HFF-Myc (cell line): ENCODE measurements around the gene PLEKHN1.

Source experiments
- DNase-seq: peaks from one replicate; pipeline ENCODE4 v3.0.0-alpha.2; 2011; ENCODE audit warnings: low read depth; ENCODE audit errors: extremely low read depth
- H3K4me3 ChIP-seq: replicated peaks from 2 replicates; pipeline ENCODE4 v1.5.1; 2011; ENCODE audit warnings: low read depth, mild to moderate bottlenecking, control low read depth, low read length
- TF ChIP-seq, protein P1 (sequence below): IDR thresholded peaks from 2 replicates; pipeline ENCODE4 v1.5.1; 2012; ENCODE audit warnings: mild to moderate bottlenecking, low read depth, low read length, control low read depth; ENCODE audit errors: missing control alignments

The PLEKHN1 gene

DNA sequence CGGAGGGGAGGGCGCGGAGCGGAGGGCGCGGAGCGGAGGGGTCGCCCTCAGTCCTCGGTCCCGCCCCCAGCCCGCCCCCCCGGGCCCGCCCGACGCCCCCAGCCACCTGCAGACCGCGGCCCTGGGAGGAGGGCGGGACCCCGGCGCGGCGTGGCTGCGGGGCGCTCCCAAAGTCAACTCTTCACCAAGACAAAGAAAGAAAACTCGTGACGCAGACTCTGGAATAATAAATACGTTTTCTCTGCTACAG is 32.4 kb downstream of the PLEKHN1 start:
- no peak for DNase-seq
- TF ChIP-seq, protein P1, sequence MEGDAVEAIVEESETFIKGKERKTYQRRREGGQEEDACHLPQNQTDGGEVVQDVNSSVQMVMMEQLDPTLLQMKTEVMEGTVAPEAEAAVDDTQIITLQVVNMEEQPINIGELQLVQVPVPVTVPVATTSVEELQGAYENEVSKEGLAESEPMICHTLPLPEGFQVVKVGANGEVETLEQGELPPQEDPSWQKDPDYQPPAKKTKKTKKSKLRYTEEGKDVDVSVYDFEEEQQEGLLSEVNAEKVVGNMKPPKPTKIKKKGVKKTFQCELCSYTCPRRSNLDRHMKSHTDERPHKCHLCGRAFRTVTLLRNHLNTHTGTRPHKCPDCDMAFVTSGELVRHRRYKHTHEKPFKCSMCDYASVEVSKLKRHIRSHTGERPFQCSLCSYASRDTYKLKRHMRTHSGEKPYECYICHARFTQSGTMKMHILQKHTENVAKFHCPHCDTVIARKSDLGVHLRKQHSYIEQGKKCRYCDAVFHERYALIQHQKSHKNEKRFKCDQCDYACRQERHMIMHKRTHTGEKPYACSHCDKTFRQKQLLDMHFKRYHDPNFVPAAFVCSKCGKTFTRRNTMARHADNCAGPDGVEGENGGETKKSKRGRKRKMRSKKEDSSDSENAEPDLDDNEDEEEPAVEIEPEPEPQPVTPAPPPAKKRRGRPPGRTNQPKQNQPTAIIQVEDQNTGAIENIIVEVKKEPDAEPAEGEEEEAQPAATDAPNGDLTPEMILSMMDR, result no peak
- no peak overlapping the region for H3K4me3 ChIP-seq

DNA sequence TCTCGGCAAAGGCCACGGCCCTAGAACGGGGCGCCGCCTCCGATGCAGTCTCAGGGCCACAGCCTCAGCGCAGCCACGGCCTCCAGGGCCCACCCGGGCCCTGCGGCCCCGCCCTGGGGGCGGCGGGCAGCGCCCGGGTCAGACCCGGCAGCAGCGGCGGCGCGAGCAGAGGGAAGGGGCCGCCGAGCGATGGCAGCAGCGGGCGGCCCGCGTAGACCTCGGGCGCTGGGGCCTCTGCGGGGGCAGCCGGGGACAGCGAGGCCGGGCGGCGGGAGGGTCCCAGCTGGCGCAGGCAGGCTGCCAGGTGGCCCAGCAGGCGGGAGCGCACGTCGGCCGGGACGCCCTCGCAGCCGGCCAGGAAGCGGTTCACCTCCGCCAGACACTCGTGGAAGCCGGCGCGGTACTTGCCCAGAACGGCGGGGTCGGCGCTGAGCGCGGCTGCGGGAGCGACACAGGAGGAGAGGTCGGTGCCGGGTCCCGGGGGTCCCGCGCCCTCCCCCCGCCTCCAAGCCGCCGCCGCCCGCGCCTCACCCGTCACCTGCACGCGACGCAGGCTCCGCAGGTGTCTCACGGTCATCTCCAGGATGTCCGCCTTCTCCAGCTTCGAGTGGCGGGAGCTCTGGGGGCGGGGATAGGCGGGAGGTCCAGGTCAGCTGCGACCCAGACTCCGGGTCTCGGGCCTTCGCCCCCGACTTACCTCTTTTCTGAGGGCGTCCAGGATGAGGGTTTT is 32.9 kb downstream of the PLEKHN1 start:
- TF ChIP-seq, protein P1, result no peak
- H3K4me3 ChIP-seq, result peak overlapping the region; percentile 24
- DNase-seq, result no peak

DNA sequence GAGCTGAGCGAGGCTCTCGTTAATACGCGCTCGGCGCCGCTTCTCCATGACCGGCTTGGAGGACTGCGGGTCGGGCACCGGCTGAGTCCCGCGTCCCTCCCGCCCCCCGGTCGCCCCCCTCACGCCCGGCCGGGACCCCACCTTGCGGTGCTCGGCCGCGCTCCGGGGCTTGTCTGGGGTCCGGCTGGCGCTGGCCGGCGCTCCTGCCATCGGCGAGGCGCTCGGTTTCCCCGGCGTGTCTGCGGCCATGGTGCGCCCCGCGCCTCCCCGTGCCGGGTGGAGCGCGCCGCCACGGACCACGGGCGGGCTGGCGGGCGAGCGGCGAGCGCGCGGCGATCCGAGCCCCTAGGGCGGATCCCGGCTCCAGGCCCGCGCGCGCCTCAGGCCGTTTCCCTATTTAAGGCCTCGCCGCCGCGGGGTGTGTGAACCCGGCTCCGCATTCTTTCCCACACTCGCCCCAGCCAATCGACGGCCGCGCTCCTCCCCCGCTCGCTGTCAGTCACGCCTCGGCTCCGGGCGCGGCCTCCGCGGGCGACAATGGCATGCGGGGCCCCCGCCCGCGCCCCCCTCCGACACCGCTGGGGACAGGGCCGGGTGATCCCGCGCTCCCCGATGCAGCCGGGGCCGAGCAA is 33.6 kb downstream of the PLEKHN1 start, which contains the start of gene HES4:
Gene HES4 (minus strand): TSS at position 373 of the 632 bp plus-strand sequence. CDS start 124 bp downstream, at position 249.
- DNase-seq, result no peak
- TF ChIP-seq, protein P1, result no peak
- peak within 1 kb of the TSS; percentile 54 for H3K4me3 ChIP-seq

DNA sequence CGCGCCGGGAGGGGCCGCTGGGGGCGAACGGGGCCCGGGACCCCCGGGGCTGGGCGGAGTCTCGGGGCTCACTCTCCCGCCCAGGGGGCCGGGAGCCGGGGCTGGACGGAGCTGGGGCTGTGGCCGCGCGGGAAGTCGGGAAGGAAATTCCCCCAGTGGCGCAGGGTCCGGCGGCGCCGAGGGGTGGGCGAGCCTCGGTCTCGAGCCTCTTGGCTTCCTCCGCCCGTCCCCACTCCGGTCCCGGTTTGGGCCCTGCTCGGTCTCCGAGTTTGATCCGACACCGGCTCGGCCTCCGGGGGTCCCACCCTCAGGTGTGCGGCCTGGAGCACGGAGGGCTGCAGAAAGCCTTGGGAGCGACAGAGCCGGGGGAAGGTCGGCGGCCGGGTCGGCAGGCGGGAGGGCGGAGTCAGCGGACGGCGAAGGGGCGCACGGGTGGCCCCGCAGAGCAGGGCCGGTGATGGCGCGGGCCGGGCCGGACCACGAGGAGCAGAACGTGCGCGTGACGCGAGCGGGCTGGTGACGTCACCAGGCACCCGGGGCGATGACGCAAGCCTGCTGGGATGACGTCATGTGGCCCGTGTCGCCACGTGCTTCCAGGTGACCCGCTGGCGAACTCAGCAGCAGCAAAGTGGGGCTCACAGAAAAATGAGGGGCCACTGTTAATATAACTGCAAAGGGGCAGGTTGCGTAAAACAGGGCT is 34.2 kb downstream of the PLEKHN1 start:
- TF ChIP-seq, protein P1, result no peak
- DNase-seq, result no peak
- H3K4me3 ChIP-seq, result peak overlapping the region; percentile 54

DNA sequence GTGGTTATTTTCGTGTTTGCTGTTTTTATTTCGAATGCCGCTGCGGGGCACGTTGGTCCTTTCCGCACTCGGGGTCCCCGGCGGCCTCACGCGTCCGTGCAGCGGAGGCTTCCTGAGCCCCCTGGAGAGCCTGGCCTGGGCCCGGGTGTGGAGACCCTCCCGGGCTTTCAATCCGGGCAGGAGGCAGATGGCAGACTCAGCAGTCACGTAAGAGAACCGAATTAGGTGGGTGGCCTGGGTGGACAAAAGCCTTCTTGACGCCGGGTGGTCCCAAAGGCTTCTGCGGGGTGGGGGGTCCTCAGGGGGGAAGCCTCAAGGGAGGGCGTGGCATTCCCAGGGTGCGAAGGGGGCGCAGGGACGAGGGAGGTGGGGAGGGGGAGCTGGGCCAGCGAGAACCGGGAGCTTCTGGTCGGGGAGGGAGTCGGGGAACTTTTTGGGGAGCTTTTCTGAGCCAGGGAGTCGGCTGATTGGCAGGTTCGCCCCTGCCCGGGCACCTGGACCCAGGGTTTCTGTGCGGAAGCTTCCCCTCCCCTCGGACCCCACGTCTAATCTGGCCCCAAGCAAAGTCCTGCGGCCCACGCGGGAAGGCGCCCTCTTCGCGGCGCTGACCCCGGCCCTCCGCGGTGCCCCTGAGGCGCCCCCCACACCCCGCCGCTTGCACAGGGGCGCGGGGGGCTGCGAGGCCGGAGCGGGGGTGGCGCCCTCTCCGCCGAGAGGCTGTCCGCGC is 34.9 kb downstream of the PLEKHN1 start:
- peak overlapping the region; percentile 54 for H3K4me3 ChIP-seq
- DNase-seq, result no peak
- TF ChIP-seq, protein P1, result no peak

DNA sequence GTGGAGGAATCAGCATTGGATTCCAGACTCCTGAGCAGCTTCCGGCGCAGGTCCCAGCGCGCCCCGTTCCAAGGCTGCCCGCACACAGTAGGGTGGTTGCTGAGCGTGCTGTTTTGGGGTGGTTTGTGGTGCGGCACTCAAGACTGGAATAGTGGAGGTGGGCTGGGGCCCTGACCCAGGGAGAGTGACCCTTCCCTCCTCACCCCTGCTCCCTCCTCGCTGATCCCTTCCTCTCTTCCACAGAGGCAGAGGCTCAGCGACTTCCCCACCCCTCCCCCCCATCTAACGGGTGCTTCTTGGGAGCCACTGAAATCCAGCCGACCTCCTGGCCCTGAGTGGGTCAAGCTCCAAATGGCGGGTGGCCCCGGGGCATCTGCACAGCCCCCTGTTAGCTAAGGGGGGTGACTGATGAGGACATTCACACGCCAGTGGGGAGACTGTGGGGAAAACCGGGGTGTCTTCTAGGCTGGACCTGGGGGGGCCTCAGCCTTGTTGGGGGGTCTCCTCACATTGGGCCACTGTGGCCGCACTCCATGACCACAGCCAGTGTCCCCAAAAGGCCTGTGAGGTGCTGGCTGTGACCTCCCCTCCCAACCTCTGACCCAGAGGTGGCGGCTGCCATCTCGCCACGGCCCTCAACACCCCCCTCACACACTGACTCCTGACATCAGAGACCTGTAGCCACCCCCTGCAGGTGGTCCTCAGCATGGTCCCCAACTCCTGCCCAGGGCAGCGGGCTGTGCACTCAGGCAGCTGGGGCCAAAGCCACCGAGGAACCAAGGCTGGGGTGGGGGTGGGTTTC is 37.5 kb downstream of the PLEKHN1 start:
- H3K4me3 ChIP-seq, result no peak overlapping the region
- no peak for DNase-seq
- TF ChIP-seq, protein P1, result no peak
